GM23338 (cell line): ENCODE measurements around the gene FSD1.
"Not testable (repeated sequence)": the region's sequence is repeated elsewhere in the genome, so short reads cannot be mapped to it uniquely, and the experiment has no call there.

Experiments used
- EZH2 ChIP-seq: fragments of 200-600 bp; sonication (generic); IDR thresholded peaks from one replicate; pipeline ENCODE4 v1.8.0; 2017; ENCODE audit warnings: antibody characterized with exemption, mild to moderate bottlenecking, low read depth; ENCODE audit not compliant: unreplicated experiment
- EZH2phosphoT487 ChIP-seq: fragments of 200-600 bp; sonication (generic); IDR thresholded peaks from one replicate; pipeline ENCODE4 v1.8.1; 2018; ENCODE audit warnings: antibody characterized with exemption; ENCODE audit not compliant: unreplicated experiment
- JUNB ChIP-seq: IDR thresholded peaks from one replicate; pipeline ENCODE4 v1.6.1; 2016; ENCODE audit warnings: antibody characterized with exemption; ENCODE audit not compliant: unreplicated experiment
- POLR2AphosphoS5 ChIP-seq: IDR thresholded peaks from 2 replicates; pipeline ENCODE4 v1.6.1; 2016; ENCODE audit warnings: antibody characterized with exemption, low read depth
- STAT1 ChIP-seq: IDR thresholded peaks from one replicate; pipeline ENCODE4 v1.6.1; 2016; ENCODE audit warnings: antibody characterized with exemption; ENCODE audit not compliant: unreplicated experiment
- ZNF331 ChIP-seq: fragments of 250-450 bp; sonication (Bioruptor Pico); IDR thresholded peaks from 2 replicates; pipeline ENCODE4 v1.5.0; 2020; ENCODE audit warnings: low read depth, mild to moderate bottlenecking, moderate library complexity
- TF ChIP-seq, protein P1 (sequence below): IDR thresholded peaks from one replicate; pipeline ENCODE4 v1.6.1; 2018; ENCODE audit warnings: antibody characterized with exemption; ENCODE audit not compliant: unreplicated experiment
- TF ChIP-seq, protein P2 (sequence below), 2 experiments: fragments of 200-600 bp in 1 of 2; sonication (generic) in 1 of 2; conservative IDR thresholded peaks; 2 replicates each; pipeline versions ENCODE4 v1.5.1 to v1.6.1; 2016 to 2017; ENCODE audit warnings: antibody characterized with exemption in 2 of 2, low read depth in 2 of 2, mild to moderate bottlenecking in 2 of 2, moderate library complexity in 1 of 2
- TF ChIP-seq, protein P3 (sequence below): IDR thresholded peaks from 2 replicates; pipeline ENCODE4 v1.6.1; 2016; ENCODE audit warnings: antibody characterized with exemption

DNA sequence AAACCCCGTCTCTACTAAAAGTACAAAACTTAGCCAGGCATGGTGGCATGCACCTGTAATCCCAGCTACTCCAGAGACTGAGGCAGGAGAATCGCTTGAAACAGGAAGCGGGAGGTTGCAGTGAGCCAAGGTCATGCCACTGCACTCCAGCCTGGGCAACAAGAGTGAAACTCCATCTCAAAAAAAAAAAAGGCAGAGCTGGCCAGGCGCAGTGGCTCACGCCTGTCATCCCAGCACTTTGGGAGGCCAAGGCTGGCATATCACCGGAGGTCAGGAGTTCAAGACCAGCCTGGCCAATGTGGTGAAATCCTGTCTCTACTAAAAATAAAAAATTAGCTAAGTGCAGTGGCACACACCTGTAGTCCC is 30.1 kb upstream of the FSD1 start:
- TF ChIP-seq, protein P1, sequence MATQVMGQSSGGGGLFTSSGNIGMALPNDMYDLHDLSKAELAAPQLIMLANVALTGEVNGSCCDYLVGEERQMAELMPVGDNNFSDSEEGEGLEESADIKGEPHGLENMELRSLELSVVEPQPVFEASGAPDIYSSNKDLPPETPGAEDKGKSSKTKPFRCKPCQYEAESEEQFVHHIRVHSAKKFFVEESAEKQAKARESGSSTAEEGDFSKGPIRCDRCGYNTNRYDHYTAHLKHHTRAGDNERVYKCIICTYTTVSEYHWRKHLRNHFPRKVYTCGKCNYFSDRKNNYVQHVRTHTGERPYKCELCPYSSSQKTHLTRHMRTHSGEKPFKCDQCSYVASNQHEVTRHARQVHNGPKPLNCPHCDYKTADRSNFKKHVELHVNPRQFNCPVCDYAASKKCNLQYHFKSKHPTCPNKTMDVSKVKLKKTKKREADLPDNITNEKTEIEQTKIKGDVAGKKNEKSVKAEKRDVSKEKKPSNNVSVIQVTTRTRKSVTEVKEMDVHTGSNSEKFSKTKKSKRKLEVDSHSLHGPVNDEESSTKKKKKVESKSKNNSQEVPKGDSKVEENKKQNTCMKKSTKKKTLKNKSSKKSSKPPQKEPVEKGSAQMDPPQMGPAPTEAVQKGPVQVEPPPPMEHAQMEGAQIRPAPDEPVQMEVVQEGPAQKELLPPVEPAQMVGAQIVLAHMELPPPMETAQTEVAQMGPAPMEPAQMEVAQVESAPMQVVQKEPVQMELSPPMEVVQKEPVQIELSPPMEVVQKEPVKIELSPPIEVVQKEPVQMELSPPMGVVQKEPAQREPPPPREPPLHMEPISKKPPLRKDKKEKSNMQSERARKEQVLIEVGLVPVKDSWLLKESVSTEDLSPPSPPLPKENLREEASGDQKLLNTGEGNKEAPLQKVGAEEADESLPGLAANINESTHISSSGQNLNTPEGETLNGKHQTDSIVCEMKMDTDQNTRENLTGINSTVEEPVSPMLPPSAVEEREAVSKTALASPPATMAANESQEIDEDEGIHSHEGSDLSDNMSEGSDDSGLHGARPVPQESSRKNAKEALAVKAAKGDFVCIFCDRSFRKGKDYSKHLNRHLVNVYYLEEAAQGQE, result not testable (repeated sequence)
- TF ChIP-seq EZH2; POLR2AphosphoS5; EZH2phosphoT487; ZNF331 (CRISPR knock-in tag); JUNB; STAT1: not testable (repeated sequence)
- TF ChIP-seq, protein P2, sequence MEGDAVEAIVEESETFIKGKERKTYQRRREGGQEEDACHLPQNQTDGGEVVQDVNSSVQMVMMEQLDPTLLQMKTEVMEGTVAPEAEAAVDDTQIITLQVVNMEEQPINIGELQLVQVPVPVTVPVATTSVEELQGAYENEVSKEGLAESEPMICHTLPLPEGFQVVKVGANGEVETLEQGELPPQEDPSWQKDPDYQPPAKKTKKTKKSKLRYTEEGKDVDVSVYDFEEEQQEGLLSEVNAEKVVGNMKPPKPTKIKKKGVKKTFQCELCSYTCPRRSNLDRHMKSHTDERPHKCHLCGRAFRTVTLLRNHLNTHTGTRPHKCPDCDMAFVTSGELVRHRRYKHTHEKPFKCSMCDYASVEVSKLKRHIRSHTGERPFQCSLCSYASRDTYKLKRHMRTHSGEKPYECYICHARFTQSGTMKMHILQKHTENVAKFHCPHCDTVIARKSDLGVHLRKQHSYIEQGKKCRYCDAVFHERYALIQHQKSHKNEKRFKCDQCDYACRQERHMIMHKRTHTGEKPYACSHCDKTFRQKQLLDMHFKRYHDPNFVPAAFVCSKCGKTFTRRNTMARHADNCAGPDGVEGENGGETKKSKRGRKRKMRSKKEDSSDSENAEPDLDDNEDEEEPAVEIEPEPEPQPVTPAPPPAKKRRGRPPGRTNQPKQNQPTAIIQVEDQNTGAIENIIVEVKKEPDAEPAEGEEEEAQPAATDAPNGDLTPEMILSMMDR (conservative IDR thresholded peaks at IDR 0.05; ENCODE audit: low read depth in 2 of 2), result not testable (repeated sequence)
- TF ChIP-seq, protein P3, sequence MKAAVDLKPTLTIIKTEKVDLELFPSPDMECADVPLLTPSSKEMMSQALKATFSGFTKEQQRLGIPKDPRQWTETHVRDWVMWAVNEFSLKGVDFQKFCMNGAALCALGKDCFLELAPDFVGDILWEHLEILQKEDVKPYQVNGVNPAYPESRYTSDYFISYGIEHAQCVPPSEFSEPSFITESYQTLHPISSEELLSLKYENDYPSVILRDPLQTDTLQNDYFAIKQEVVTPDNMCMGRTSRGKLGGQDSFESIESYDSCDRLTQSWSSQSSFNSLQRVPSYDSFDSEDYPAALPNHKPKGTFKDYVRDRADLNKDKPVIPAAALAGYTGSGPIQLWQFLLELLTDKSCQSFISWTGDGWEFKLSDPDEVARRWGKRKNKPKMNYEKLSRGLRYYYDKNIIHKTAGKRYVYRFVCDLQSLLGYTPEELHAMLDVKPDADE, result not testable (repeated sequence)
